Measurements from ENCODE around the gene UNC5A.
A peak's percentile ranks its signal among the peaks of the same experiment; 100 is the strongest.

The UNC5A gene

DNA sequence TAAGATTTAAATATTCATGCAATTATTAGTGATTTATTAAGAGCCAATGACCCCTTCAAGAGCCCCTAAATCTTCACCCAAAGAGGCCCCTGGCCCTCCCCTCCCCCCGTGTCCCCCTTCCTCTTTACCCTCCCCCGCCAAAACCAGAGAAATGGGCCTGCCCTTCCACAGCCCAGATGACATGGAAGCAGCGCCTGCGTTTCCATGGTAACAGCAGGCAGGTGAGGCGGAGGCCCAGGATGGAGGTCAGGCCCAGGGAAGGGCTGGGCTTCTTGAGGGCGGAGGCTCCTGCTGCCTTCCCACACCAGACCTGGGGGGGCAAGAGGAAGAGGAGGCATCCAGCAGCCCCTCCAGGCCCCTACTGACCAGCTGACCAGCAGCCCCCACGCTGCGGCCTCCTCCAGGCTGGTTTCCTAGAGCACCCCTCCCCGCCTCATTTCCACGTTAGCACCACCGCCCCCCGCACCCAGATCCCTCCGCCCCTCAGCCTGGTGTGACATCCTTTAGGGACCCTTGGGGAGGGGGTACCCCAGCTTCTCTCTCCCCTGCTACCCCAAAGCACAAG lies 37.4 kb downstream of the UNC5A start:
- DNase-seq (ENCODE audit: low read depth, low spot score), result no peak
- Histone ChIP-seq H3K9ac (ENCODE audit: insufficient read length) (no peak overlapping the region), H3K9me3 (ENCODE audit: low read depth, low read length) (no peaks in the 10 kb centered on the region), H3K4me3 (no peak overlapping the region), H3K27ac (no peak overlapping the region), H3K36me3 (ENCODE audit: insufficient read depth, low read length) (no peaks in the 10 kb centered on the region)
- no peak for TF ChIP-seq EZH2 (IDR thresholded peaks at IDR 0.05)
- no peak for TF ChIP-seq POLR2AphosphoS5 (IDR thresholded peaks at IDR 0.05; ENCODE audit: borderline replicate concordance, low read depth, low read length)
- TF ChIP-seq FOXP2 (optimal IDR thresholded peaks at IDR 0.05; ENCODE audit: control extremely low read depth, extremely low read length, insufficient read depth), result no peak

DNA sequence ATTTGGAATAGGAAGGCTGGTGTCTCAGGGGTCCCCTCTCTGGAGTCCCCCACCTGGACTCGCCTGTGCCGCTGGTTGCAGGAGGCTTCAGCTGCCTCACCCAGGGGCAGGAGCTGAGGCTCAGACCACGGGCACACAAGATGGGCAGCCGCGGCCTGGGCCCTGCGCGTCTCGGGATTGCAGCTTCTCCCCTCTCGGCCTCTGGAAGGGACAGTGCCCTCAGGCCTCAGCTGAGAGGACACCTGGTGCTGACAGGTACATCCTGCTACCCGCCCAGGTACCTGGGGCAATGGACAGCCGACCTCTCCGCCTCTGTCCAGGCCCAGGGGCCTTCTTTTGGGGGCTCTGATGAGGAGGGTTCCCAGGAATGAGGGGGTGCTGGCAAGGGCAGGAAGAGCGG lies 38.3 kb downstream of the UNC5A start:
- Histone ChIP-seq H3K9me3 (ENCODE audit: low read depth, low read length) (no peaks in the 10 kb centered on the region), H3K36me3 (ENCODE audit: insufficient read depth, low read length) (no peaks in the 10 kb centered on the region), H3K4me3 (no peak overlapping the region), H3K27ac (no peak overlapping the region), H3K9ac (ENCODE audit: insufficient read length) (no peak overlapping the region)
- TF ChIP-seq POLR2AphosphoS5 (IDR thresholded peaks at IDR 0.05; ENCODE audit: borderline replicate concordance, low read depth, low read length) (no peak), FOXP2 (optimal IDR thresholded peaks at IDR 0.05; ENCODE audit: control extremely low read depth, extremely low read length, insufficient read depth) (no peak), EZH2 (IDR thresholded peaks at IDR 0.05) (no peak)
- no peak for DNase-seq (ENCODE audit: low read depth, low spot score)

DNA sequence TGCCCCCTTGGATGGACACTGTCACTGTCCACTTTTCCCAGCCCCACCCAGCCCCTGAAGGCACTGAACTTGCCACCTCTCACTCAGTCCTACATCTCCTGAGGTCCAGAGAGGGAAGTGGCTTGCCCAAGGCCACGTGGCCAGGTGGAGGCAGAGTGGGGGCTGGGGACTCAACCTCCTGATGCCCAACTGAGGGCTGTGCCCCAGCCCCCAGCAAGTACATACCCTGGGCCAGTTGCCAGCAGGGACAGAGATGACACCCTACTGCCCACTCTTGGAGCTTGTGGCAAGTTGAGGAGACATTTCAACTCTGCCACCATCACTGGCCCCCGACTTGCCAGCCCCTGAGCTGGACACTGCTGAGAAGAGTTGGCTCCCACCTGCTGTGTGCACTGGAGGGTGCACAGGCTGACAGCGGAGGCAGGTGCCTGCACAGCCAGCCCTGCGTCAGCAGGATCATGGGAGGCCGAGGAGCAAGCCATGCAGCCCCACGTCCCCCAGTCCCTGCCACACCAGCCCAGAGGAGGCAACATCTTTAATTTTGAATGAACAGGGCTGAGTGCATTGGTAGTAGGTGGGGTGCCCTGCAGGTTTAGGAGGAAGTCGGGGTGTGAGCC lies 39.4 kb downstream of the UNC5A start:
- Histone ChIP-seq H3K4me3 (no peak overlapping the region), H3K36me3 (ENCODE audit: insufficient read depth, low read length) (no peaks in the 10 kb centered on the region), H3K9ac (ENCODE audit: insufficient read length) (no peak overlapping the region), H3K27ac (no peak overlapping the region), H3K9me3 (ENCODE audit: low read depth, low read length) (no peaks in the 10 kb centered on the region)
- DNase-seq (ENCODE audit: low read depth, low spot score), result no peak
- no peak for TF ChIP-seq POLR2AphosphoS5 (IDR thresholded peaks at IDR 0.05; ENCODE audit: borderline replicate concordance, low read depth, low read length)
- no peak for TF ChIP-seq EZH2 (IDR thresholded peaks at IDR 0.05)

DNA sequence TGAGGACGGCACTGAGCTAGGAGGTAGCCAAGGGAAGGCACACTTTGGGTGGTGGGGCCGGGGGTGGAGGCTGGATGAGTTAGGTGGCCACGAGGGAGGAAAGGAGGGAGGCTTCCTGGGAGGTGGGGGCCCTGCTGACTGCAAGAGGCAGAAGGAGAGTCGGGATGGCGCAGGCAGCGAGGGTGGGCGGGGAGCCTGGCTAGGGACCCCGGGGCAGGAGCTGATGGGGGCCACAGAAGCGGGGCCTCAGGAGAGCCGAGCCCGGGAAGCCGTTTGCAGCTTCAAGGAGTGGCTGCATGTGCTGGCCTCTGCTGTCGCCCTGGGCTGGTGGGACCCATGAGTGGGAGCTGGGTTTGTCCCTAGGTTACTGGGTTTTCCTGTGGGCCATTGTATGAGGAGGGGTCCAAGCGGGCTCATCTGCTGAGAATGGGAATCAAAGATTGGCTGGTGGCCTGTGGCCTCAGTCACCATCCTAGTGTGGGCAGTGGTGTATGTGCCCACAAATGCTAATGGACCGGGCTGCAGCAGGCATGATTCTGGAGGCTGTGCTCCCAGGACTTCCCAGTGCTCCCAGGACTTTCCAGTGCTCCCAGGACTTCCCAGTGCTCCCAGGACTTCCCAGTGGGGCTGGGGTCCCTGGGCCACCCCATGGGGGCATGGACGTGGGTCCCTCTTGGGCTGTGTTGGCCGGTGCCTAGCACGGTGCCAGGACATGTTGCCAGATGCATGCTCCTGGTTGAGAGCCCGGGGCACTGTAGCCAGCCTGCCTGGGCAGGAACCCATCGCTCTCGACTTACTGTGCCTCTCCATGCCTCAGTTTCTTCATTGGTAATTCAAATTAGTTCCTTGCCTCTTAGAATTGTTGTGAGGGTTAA lies 40.2 kb downstream of the UNC5A start:
- H3K36me3 ChIP-seq (ENCODE audit: insufficient read depth, low read length), result no peaks in the 10 kb centered on the region
- H3K9me3 ChIP-seq (ENCODE audit: low read depth, low read length), result no peaks in the 10 kb centered on the region

DNA sequence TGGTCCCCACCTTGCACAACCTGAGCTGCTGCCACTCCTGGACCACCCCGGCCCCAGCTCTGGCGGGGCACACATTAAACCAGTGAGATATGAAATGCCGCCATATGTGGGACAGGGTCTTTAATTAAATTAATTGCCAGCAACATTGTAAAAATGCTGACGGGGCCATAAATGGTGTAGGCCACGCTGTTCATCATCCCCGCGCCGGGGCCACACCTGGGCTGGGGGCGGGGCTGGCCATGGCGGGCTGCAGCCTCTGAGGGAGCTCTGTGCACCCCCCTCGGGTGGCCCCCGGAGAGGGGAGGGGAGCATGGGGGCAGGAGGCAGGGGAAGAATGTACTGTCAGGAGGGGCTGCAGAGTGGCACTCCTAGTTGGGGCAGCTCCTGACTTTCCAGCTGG lies 41.0 kb downstream of the UNC5A start:
- Histone ChIP-seq H3K36me3 (ENCODE audit: insufficient read depth, low read length) (no peaks in the 10 kb centered on the region), H3K4me3 (no peak overlapping the region), H3K27ac (no peak overlapping the region), H3K9ac (ENCODE audit: insufficient read length) (no peak overlapping the region), H3K9me3 (ENCODE audit: low read depth, low read length) (no peaks in the 10 kb centered on the region)
- DNase-seq (ENCODE audit: low read depth, low spot score), result no peak
- TF ChIP-seq FOXP2 (optimal IDR thresholded peaks at IDR 0.05; ENCODE audit: control extremely low read depth, extremely low read length, insufficient read depth) (no peak), EZH2 (IDR thresholded peaks at IDR 0.05) (no peak), POLR2AphosphoS5 (IDR thresholded peaks at IDR 0.05; ENCODE audit: borderline replicate concordance, low read depth, low read length) (no peak)

More for the DNA sequence above, 40.2 kb downstream of the UNC5A start:
- no peak overlapping the region for H3K27ac ChIP-seq
- no peak overlapping the region for H3K4me3 ChIP-seq
- no peak for TF ChIP-seq FOXP2 (optimal IDR thresholded peaks at IDR 0.05; ENCODE audit: control extremely low read depth, extremely low read length, insufficient read depth)
- TF ChIP-seq EZH2 (IDR thresholded peaks at IDR 0.05), result no peak
- no peak for TF ChIP-seq POLR2AphosphoS5 (IDR thresholded peaks at IDR 0.05; ENCODE audit: borderline replicate concordance, low read depth, low read length)
- no peak for DNase-seq (ENCODE audit: low read depth, low spot score)
- no peak overlapping the region for H3K9ac ChIP-seq (ENCODE audit: insufficient read length)

DNA sequence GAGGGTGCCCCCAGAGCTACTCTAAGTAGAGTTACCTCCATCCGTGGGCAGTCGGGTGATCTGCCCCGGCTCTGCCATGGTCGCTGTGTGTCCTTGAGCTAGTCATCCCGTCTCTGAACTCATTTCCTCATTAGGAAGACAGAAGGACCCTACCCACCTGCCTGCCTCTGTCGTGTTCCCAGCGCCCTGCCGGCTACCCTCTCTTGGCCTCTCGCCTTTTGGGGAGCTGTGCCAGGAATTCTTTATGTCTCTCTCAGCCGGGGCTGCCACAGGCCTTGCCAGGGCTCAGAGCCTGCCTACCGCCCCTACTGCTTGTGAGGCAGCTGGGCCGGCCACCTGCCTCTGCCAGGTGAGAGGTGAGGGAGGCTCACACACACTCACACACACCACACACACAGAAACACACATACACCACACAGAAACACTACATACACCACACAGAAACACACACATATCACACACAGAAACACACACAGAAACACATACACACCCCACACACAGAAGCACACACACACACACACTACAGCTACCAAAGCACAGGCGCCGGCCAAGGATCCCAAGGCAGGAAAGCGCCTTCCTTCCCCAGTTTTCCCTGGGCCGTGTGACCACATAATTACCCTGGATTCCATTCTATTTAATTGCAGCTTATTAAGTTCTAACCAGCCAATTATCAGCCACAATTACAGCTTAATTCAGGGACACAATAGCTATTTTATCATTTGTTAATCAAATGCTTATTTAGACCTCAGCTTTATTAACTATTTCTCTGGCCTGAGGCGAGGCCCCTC lies 41.7 kb downstream of the UNC5A start:
- no peaks in the 10 kb centered on the region for H3K36me3 ChIP-seq (ENCODE audit: insufficient read depth, low read length)
- H3K4me3 ChIP-seq, result no peak overlapping the region
- H3K9me3 ChIP-seq (ENCODE audit: low read depth, low read length), result no peaks in the 10 kb centered on the region
- H3K9ac ChIP-seq (ENCODE audit: insufficient read length), result no peak overlapping the region
- no peak for DNase-seq (ENCODE audit: low read depth, low spot score)
- TF ChIP-seq POLR2AphosphoS5 (IDR thresholded peaks at IDR 0.05; ENCODE audit: borderline replicate concordance, low read depth, low read length), result no peak
- no peak for TF ChIP-seq FOXP2 (optimal IDR thresholded peaks at IDR 0.05; ENCODE audit: control extremely low read depth, extremely low read length, insufficient read depth)
- TF ChIP-seq EZH2 (IDR thresholded peaks at IDR 0.05), result no peak
- 0 out of 2 replicates have a peak overlapping the region, but pooled peaks have one; percentile 8 for H3K27ac ChIP-seq

DNA sequence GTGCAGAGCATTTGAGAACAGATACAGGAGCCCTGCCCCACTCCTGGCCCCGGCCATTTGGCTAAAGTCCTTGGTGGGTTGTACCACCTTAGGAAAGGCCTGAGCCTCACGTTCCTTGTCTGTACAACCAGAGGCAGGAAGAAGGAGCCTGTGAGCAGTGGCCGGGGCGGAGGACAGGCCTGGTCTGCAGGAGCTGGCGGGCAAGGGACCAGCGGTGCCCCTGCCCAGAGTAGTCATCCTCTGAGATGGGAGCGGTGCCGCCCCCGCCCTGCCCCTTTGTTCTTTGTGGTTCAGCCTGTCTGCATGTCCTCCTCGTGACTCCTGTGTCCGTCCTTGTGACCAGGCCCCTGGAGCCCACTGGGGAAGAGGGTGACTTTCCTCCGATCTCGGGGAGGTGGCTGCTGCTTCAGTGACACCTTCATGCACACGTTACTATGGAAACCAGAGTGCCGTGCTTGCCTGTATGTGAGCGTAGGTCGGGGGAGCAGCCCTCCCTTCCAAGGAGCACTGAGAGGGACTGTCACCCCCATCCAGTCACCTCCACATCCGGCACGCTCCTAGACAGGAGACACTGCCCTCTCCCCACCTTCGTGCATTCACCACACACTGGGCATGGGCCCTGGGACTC lies 42.9 kb downstream of the UNC5A start:
- DNase-seq (ENCODE audit: low read depth, low spot score), result no peak
- TF ChIP-seq FOXP2 (optimal IDR thresholded peaks at IDR 0.05; ENCODE audit: control extremely low read depth, extremely low read length, insufficient read depth), result no peak
- TF ChIP-seq POLR2AphosphoS5 (IDR thresholded peaks at IDR 0.05; ENCODE audit: borderline replicate concordance, low read depth, low read length), result no peak
- no peak for TF ChIP-seq EZH2 (IDR thresholded peaks at IDR 0.05)
- H3K9ac ChIP-seq (ENCODE audit: insufficient read length), result no peak overlapping the region
- no peak overlapping the region for H3K27ac ChIP-seq
- no peaks in the 10 kb centered on the region for H3K36me3 ChIP-seq (ENCODE audit: insufficient read depth, low read length)
- no peaks in the 10 kb centered on the region for H3K9me3 ChIP-seq (ENCODE audit: low read depth, low read length)
- no peak overlapping the region for H3K4me3 ChIP-seq

Data from SK-N-MC (cell line).